Activated gamma-delta T cell (primary cell): ENCODE measurements around the gene ISOC1.

ENCODE experiments used
- DNase-seq: peaks from one replicate; lab custom pipeline; 2025; lab: John Stamatoyannopoulos, UW

ISOC1 gene

GRCh38 chr5:129125819-129126218, 31.3 kb downstream of the ISOC1 start:
- DNase-seq, result no peak

- no peak for DNase-seq
These were observed 39.0 kb downstream of the ISOC1 start for GRCh38 chr5:129133553-129133952.

GRCh38 chr5:129135633-129136032, 41.1 kb downstream of the ISOC1 start:
- no peak for DNase-seq

- DNase-seq, result no peak
These were observed 43.1 kb downstream of the ISOC1 start for GRCh38 chr5:129137637-129138036.

GRCh38 chr5:129141078-129141477, 46.5 kb downstream of the ISOC1 start:
- no peak for DNase-seq

- no peak for DNase-seq
These were observed 47.1 kb downstream of the ISOC1 start for GRCh38 chr5:129141696-129142095.

- no peak for DNase-seq
These were observed 61.3 kb downstream of the ISOC1 start for GRCh38 chr5:129155876-129156275.

GRCh38 chr5:129161830-129162229, 67.3 kb downstream of the ISOC1 start:
- no peak for DNase-seq
